Embryonic facial prominence (tissue), 1 donor: ENCODE results near the gene TRIM47.

Source experiments
- DNase-seq: peaks from one replicate; pipeline ENCODE4 v3.0.0-alpha.2; 2016; ENCODE audit errors: extremely low spot score

The TRIM47 gene

GRCh38 chr17:75846692-75847613 is 31.4 kb downstream of the TRIM47 start:
- DNase-seq = no peak

- DNase-seq = no peak
Measured at GRCh38 chr17:75845933-75846691, 32.3 kb downstream of the TRIM47 start.

DNA sequence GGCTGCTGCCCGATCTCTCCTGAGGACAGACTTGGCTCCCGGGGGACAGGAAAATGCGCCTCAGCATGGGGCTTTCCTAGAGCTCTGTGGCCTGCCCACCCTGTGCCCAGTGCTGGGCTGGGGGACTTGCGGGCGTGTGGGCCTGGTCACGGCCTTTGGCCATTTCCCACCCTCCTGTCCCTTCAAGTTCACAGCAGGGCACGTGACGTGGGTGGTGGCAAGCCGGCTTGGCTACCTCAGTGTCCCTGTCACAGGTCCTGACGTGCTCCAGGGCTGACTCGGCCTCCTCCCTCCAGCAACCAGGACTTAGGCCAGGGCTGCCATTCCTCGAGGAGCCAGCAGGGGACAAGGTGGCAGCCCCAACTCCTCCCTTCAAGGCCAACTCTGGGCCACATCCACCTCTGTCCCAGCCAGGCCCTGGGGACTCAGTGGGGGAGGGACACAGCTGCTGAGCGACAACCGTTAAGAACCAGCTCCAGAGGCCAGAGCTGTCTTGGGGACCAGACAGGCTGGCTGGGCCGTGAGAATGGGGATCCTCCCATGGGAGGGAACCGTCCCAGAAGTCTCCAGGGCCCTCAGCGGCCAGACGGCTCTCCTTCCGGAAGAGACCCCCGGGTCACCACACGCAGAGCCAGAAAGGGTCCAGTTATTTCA is 33.2 kb downstream of the TRIM47 start:
- DNase-seq = no peak

DNA sequence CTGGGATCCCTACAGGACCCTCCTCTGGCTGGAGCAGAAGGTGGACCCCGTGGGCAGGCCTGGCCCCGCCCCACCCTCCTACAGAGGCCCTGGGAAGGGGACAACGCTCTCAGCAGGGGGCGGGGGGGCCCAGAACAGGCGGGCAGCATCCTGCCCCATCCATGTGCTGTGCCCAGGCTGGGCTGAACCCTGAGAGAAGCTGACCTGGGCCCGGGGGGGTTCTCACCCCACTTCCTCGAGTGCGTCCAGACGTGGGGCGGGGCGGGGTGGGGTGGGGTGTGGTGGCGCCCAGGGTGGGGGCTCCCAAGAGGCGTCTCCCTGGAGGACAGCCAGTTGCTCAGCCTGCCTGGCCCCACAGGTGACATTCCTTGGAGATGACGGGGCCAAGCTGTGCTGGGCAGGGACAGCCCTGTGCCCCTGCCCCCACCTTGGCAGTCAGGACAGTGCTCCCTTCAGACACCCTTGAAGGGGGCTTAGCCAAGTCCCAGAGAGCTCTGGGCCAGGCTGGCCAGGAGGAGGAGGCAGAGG is 33.8 kb downstream of the TRIM47 start:
- DNase-seq = no peak

- DNase-seq = no peak
Measured at GRCh38 chr17:75843577-75844529, 34.5 kb downstream of the TRIM47 start, which contains the start of gene UNC13D. Gene UNC13D (minus strand): TSS chr17:75844404. CDS start chr17:75844337, 67 bp downstream.

DNA sequence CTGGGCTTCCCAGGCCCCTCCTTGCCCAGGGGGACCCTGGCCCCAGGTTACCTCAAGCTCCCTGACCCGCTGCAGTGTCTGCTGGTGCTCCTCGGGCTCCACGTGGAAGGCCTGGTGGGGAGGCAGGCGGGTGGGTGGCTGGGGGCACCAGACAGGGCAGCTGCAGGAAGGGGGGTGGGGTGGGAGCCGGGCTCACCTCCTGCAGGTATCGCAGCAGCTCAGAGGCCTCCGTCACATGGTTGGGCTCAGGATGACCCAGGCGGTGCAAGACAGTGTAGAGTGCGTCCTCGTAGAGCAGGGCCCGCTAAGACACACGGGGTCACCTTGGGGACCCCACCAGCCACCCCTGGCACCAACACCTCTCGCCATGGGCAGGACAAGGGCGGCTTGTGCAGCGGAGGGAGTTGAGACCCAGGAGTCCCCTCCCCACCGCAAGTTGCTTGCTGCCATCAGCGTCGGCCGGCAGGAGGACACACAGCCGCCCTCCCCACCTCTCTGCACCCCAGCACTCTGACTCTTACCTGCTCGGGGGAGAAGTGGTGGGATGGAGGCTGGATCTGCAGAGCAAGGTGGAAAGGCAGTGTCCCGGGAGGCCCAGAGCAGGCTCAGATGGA is 35.3 kb downstream of the TRIM47 start:
- DNase-seq = no peak

DNA sequence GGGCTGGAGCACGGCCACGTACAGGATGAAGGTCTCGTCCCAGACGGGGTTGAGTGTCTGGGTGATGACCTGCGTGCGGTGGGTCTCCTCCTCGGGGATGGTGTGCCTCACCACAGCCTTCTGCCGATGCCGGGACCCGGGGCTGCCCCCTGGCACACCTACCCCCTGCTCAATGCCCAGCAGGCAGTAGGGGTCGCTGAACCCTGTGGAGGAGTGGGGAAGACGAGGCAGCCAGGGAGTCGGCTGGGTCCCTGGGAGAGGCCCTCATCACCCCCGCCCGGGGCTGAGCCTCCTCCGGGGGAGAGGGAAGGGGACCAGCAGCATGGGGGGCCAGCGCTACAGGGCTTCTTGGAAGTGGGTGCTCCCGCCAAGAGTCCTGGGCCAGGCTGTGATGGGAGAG is 36.0 kb downstream of the TRIM47 start:
- no peak for DNase-seq

DNA sequence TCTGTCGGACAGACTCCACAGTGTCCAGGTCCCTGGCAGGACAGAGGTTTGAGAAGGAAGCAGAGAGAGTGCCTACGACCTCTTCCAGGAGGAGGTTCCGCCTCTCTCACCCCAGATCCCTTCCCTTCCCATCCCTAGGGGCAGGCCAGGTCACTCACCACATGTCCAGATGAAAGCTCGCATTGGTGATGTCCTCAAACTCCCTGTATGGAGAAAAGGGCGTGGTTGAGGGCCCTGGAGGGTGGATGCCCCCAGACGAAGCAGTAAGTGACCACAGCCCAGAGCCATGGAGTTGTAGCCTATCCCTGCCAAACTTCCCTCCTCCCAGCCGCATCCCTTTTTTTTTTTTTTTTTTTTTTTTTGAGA is 37.6 kb downstream of the TRIM47 start:
- DNase-seq = no peak

GRCh38 chr17:75839942-75840798 is 38.2 kb downstream of the TRIM47 start:
- no peak for DNase-seq

DNA sequence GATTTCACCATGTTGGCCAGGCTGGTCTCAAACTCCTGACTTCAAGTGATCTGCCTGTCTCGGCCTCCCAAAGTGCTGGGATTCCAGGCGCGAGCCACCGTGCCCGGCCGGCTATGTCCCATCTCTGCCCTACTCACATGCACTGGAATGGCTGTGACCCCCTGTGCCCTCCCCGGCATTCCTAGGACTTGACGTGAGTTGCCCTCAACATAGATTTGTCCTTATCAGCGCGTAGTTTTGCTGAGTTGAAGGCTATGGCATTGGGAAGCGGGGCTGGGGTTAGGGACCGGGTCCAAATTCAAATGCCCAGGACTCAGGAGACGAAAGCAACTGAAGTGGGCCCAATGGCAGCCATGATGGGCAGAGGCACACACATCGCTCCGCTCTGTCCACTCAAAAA is 40.0 kb downstream of the TRIM47 start:
- DNase-seq = no peak

- DNase-seq = no peak
Measured at GRCh38 chr17:75837899-75838298, 40.5 kb downstream of the TRIM47 start.

DNA sequence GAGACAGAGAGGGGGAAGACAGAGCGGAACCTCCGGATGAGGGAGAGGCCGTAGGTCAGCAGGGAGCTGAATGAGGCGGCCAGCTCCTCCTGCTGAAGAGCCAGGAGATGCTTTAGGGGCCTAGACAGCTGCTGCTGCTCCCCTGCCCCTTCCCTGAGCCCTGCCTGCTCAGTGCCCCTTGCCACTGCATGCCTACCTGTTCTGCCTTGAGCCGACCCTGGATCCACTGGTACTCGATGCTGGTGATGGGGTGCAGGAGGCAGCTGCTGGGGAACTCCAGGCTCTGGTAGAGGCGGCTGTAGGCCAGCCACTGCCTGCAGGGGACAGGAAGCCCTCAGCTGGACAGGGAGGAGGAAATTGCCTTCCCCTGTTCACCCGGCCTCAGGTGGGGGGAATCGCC is 41.8 kb downstream of the TRIM47 start:
- DNase-seq = no peak

- DNase-seq = no peak
Measured at GRCh38 chr17:75835654-75835987, 42.8 kb downstream of the TRIM47 start.

GRCh38 chr17:75834928-75835653 is 43.3 kb downstream of the TRIM47 start:
- no peak for DNase-seq

GRCh38 chr17:75834279-75834920 is 44.0 kb downstream of the TRIM47 start:
- DNase-seq = no peak

- no peak for DNase-seq
Measured at GRCh38 chr17:75832652-75833400, 45.6 kb downstream of the TRIM47 start.

GRCh38 chr17:75832164-75832651 is 46.2 kb downstream of the TRIM47 start:
- no peak for DNase-seq
